ENCODE results near the gene STRIT1.

DNA sequence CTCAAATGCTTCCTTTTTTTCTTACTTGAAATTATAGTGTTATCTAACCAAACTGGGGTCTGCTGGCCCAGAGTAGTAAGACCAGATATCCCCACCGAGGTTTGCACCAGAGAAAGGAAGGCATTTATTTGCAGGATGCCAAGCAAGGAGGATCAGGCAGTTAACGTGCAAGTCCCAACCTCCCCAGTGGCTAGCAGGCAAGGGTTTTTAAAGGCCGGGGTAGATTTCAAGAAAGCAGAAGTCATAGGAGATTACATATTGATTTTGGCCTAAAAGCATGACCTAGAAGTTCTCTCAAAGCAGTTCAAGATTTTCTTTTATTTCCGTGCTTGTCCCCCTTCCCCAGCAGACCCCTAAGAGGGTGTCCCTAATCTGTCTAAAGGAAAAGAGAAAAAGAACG, 32.8 kb upstream of the STRIT1 start:
- TF ChIP-seq POLR2A (IDR thresholded peaks at IDR 0.05): no peak
- TF ChIP-seq, protein P1, sequence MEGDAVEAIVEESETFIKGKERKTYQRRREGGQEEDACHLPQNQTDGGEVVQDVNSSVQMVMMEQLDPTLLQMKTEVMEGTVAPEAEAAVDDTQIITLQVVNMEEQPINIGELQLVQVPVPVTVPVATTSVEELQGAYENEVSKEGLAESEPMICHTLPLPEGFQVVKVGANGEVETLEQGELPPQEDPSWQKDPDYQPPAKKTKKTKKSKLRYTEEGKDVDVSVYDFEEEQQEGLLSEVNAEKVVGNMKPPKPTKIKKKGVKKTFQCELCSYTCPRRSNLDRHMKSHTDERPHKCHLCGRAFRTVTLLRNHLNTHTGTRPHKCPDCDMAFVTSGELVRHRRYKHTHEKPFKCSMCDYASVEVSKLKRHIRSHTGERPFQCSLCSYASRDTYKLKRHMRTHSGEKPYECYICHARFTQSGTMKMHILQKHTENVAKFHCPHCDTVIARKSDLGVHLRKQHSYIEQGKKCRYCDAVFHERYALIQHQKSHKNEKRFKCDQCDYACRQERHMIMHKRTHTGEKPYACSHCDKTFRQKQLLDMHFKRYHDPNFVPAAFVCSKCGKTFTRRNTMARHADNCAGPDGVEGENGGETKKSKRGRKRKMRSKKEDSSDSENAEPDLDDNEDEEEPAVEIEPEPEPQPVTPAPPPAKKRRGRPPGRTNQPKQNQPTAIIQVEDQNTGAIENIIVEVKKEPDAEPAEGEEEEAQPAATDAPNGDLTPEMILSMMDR (IDR thresholded peaks at IDR 0.05): no peak
- no peak for TF ChIP-seq EP300 (IDR thresholded peaks at IDR 0.05)

All from ovary (tissue), 3 donors.